SK-N-DZ (cell line): Measurements from ENCODE around the gene PPP2R2C.

ENCODE experiments used
- DNase-seq: peaks from one replicate; pipeline ENCODE4 v3.0.0-alpha.2; 2015; ENCODE audit warnings: low spot score

Gene PPP2R2C

DNA sequence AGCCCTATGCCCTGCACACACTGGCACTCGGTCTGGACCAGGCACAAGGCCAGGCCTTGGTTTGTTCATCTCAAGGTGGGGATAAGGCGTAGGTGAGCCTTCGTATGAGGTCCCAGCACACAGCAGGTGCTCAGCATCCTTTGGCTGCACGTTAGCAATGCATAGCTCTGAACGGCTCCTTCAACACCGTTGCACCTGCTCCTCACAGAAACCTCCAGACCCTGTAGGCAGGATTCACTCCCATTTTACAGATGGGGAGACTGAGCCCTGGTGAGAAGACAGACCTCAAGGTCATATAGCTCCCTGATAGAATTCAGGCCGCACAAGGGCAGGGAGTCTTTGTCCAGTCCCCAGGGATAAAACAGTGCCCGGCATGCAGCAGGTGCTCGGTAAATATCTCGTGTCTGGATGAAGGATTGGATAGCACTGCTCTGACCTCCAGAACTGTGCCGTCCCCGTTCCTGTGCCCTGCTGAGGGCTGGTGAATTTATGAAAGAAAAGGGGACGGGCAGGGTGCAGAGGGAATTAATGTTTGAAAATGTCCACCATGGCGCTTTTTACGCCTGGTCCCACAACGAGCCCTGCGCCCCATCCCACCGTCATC is 2.4 kb downstream of the PPP2R2C start:
- DNase-seq, result no peak

DNA sequence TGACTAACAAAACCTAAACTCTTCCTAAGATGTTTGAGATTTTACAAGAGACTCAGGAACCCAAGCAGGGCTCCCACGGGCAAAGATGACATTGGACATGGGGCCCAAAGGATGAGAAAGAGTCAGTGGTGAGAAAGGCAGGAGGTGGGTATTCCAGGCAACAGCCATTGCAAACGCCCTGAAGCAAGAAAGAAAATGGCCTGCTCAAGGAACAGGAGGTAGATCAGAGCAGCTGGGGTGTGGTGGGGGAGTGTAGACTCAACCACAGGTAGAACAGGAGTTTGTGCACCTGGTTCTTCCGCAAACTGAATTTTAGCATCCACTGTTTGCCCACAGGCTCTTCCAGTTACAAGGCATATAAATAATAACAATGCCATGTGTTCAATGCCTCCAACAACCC is 3.3 kb downstream of the PPP2R2C start:
- no peak for DNase-seq

DNA sequence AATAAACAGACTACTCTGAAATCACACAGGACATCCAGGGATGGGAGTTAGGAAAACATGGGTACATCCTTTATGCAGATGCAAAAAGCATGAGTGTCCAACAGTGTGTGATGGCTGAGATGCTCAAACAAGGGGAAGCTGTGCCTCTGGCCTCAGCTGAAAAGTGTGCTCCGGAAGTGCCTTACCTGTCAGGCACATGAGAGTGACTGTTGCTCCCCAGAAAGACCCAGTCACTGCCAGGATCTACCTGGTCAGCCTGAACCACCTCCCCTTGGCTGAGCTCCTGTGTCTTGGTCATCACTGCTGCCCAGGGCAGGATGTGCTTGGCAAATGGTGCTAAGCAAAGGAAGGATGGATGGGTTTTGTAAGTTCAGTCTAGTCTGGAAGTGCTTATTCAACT is 4.0 kb downstream of the PPP2R2C start:
- no peak for DNase-seq

DNA sequence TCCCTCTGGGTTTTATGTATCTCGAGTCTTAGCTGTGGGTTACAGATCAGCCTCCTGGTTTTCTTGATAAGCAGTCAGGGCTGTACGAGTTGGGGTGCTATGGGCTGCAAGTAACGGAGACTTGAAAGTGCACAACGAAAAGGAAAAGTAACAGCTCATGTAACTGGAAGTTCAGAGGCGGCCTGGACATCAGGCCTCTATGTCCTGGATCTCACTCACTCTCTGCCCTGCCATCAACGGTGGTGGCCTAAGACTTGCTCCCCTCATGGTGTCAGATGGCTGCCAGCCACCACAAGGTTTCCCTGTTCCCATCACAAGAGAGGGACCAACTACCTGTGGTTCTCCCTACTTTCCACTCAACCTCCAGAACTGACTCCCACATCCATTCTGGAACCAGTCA is 4.8 kb downstream of the PPP2R2C start:
- no peak for DNase-seq

DNA sequence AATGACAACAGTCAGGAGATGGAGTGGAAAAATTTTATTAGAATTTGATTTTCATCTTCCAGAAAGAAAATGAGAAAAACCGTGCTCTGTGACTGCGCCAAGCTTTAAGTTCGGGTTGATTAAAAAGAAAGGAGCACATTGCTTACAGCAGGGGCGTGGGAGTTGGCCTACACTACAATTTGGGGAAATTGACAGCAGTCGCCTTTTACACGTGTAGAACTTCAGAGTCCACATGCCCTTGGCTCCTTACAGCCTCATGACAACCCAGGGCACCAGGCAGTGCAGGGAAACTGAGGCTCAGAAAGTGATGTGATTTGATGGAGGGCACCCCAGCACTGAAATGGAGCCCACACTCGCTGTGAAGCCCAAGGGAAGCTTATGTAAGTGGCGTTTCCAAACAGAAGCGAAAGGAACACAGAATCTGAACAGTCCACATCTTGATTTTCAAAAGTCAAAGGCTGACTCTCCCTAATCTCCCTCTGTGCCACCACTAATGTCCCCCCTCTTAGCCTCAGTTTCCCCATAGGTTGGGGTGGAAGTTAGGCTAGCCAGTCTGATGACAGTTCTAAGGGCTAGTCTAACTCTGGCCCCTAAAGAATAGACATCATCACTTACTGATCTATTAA is 5.5 kb downstream of the PPP2R2C start:
- DNase-seq, result no peak

DNA sequence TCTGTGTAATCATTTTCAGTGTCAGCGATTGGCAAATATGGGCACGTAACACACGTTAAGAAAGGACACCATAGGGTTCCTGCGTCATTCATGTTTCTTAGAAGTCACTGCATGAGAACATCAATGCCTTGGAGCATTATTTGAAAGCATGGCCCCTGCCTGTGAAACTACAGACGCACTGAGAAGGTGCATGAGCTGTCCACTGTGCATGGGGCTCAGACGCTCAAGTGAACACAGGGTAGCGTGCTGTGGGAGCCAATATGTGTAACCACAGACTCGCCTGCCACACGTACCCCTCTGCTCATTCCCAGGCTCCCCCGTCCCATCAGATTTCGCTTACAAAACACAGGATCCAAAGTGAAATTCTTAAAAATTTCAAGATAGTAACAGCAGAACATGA is 6.5 kb downstream of the PPP2R2C start:
- no peak for DNase-seq

DNA sequence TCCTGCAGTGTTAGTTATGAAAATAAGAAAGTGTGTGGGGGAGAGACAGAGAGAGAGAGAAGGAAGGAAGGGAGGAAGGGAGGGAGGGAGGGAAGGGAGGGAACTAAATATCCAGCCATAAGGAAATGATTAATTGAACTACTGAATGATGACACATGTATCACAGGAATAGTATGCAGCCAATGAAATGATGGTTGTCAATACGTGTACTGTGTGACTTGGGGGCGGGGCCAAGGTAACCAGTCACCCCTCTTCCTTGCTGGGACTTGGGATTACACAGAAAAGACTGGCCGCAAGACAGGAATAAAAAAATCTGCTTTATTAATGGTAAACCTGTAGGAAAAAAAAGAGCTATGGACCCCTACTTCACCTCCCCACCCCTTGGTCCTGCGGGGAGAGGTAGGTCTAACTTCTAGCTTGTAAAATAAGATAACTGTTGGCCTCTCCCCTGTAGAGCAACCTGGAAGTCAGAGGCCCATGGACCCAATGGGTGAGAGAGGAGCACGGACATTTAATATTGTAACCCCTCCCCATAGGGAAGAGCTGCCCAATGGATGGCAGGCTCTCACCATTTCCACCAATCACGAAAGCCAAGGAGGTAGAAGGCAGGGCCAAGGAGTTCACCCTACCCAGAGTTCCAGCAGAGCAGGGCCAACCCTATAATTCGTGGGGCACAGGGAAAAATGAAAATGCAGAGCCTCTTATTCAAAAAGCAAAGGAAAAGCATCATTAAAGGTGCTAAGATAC is 7.4 kb downstream of the PPP2R2C start:
- DNase-seq, result no peak

DNA sequence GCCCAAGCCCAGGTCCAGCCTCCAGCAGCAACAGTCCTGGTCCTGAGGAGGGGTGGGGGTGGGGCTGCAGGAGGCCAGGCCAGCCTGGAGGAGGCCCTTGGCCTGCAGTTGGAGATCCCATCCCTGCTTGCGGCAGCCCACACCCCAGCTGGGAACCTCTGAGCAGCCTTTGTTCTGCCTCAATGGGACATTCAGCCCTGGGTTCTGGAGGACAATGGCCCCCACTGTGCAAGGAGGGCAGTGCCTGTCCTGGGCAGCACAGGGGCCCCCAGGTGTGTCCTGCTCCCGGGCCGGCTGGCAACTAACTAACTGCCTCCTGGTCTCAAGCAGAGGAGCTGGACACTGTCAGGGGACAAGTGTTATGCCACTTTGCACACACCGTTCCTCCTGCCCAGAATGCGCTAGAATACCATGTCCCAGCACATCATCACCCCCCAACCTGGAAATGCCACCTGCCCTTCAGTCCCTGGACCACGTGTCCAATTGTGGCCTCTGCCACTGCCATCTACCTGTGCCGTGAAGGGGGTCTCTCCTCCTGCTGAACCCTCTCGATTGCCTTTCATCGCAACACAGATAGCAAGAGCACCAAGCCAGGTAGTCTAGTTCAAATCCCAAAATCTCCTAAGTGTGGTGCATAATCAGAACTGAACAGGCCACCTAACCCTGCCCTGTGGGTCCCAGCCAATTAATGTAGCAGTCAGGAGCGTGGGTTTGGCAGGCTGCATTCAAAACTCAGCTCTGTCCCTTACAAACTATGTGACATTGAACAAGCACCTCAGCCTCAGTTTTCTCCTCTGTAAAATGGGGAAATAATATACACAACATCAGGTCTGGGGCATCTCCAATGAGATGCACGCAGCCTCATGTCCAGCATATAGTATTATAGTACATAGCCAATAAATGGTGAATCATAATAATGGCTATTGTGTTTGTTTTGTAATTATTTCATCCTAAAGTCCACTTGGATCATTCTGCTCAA is 8.8 kb downstream of the PPP2R2C start:
- no peak for DNase-seq

DNA sequence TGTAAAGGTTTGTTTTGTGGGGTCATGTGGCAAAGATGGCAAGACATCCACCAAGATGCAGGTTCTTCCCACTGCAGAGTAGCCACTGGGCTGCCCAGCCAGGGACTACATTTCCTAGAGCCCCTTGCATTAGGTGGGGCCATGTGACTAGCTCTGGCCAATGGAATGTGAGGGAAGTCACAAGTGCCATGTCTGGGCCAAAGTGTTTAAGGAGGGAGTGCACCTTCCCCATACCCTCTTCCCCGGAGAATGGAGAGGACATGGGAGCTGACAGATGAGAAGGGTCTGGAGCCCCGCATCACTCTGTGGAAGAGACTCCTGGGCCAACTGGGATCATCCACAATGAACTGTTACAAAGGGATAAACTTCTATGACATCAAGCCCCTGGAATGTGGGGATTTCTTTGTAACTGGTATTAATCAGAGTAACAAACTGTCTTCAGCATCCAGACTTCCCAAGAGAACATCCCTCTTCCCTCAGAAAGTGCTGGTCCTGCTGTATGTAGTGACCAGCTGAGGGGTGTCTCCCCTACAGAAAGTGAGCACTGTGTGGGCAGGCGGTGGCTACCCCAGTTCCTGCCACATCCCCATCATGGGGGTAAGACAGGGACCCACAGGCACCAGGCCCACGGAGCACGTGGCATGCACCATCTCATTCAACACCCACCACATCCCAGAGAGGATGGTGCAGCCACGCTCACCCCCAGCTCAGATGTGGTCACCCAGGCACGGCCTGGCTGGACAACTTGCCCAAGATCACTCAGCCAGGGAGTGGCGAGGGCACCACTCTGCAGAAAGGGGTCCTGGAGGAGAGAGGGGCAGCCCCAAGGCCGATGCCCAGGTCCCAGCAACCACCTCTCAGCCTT is 10.9 kb downstream of the PPP2R2C start:
- no peak for DNase-seq

DNA sequence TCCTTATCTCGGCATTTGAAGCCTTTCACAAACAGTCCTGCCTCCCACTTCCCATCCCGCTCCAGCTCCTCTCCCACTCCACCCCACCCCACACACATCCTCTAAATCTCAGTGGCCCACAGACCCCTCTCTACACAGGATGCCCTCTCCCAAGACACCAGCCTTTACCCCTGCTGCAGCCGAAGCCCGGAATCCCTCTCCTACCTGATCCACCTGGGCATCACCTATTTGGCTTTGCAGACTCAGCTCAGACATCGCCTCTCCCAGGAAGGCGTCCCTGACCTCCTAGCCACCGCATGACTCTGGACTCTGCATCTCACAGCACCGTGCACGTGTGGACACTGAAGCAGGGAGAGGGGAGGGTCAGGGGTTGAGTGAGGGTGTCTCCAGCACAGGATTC is 11.5 kb downstream of the PPP2R2C start:
- DNase-seq, result no peak

DNA sequence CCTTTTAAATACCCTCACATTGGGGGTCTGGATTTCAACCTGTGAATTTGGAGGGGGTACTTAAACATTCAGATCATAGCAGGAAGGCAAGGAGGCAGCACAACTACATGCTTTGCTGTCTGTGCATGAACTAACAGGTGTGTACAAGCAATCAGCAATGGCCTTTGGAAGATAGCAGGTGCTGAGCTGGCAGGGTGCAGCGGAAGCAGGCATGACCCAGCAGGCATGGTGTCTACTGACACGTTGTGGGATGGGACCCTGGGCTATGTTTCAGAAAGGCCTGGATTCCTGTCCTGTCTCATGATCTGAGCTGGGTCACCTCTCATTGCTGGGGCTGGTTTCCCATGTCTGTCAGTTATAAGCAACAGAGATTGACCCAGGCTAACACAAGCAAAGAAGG is 13.9 kb downstream of the PPP2R2C start:
- no peak for DNase-seq

DNA sequence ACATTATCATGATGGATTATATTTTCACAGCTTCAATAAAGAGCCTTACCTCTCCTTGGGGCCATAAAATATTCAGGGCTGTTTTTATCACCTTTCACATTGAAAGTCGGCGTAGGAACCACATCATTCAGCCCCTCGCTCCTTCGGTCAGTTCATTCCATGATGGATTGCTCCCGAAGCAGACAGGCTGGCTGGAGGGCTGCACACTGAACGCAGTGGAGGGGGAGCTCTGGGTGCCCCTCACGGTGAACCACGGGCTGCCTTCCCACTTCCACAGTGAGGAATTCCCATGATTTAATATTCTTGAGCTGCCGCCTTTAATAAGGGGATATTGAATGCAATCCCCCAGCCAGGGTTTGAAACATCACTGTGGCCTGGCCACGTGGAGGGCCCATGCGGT is 16.0 kb downstream of the PPP2R2C start:
- DNase-seq, result no peak

DNA sequence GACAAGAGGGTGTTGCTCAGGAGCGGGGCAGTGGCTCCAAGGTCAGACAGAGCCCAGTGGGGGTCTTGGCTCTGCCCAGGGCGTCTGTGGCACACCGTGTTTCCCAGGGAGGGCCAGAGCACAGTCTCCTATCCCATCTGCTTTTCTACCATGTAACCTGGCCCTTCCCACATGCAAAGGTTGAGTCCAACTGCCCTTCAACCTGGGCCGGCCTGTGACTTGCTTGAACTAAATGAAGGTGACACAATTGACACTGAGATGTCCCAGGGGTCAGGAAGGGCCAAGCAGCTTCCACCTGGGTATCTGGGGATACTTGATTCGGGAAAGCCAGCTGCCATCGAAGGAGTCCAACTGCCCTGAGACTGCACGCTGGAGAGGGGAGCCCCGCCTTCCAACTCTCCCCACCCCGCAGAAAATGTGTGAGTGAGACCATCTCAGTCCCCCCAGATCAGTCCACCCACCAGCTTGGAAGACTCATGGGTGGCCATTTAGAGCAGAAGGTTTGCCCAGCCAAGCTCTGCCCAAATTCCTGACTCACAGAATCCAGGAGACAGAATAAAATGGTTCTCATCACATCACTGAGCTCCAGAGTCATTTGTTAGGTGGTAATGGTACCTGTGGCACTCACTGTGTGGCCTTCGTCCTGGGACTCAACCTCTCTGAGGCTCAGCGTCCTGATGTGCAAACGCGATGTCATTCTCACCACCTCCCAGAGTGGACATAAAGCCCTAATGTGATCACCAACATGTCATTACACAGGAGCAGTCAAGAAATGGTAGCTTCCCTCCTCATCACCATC is 18.1 kb downstream of the PPP2R2C start:
- DNase-seq, result no peak

DNA sequence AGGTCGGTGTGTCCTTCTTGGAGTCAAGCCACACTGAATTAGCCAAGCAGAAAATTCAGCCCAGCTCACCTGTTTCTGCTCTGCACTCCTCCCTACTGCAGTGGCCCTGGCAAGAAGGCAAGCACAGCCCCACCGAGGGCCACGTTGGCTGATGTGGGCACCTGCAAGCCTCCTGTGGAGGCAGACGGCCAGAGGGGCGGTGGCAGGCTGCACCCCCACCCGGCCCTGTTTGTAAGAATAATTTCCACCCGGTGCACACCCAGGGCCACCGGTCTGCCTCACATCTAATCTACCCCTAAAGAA is 18.8 kb downstream of the PPP2R2C start:
- no peak for DNase-seq

DNA sequence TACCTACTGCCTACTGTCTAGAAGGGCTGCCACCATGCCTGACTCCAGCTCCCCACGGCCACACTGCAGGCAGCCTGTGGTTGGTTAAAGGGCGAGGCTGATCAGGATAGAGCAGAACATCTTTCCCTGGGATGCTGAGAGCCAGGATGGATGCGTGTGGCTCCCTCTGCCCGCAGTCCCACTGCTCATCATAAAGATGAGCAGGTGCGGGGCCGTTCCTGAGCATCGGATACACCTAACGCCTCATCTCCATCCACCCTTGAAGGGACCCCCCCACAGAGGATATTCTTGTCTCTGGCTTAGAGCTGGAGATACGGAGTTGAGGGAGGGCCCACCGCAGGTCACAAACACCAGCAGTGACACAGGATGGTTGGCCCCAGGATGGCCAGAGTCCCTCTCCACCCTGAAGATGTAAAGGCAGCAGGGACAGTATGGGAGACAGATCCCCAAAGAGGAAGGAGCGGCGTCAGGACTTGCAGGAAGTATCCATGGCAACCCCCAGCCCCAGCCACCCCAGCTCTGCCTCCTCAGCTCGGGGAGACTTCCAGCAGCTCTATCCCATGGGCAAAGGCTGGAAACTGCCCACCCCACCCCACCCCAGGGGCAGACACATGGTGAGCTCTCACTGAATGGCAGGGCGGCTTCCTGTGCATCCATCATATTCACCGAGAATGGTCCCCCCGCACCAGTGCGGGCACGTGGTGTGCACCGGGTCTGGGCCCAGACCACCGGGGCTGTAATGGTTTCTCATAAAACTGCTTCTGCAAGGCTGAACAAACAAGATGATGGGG is 19.3 kb downstream of the PPP2R2C start:
- DNase-seq, result no peak

DNA sequence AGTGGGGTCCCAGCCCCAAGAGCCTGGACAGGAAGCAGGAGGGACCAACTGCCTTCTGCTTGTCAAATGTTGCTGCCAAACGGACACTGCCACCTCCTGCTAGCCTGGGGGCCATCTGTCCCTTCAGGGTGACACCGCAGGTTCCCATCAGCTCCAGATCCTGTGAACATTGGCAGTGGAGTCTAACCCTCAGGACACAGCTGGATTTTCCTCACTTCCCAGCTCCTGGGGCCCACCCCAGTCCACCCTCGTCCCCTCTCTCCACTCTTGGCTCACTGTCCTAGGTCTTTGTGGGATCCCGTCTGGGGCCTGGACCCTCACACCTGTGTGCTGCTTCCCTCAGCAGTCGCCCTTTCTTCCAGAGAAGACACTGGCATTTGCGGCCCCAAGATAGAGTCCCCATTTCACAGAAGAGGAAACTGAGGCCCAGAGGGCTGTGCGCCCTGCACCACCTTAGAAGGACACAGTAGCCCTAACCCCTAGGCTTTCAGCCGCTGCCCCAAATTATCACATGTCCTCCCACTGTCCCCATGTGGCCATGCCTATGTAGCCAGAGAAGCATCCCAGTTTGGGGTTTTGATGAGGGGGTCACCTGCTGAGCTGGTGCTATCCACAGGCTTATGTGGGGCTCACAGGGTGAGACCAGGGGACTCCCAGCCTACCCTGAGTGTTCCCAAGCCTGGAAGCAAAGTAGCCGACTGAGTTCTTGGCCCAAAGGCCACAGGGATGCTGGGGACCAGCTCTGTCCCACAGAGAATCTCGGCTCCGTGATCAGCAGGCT is 20.1 kb downstream of the PPP2R2C start:
- no peak for DNase-seq

DNA sequence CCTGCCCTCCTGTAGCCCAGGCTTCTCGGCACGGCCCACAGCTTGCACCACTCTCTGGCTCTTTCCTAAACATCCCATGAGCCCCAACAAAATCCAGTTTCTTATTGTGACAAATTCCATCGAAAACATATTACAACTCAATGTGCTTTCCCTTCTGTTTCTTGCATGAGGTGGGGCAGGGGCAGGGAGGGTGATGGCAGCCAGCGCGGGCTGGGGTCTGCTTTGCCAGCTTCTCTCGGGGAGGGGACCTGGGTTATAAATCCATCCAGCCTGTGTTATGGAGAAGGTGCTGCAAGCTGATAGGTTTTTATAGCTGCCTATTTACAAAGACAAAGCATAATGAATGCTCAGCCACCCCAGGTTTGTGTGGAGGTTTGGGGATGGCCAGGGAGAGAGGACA is 21.1 kb downstream of the PPP2R2C start:
- DNase-seq, result no peak

DNA sequence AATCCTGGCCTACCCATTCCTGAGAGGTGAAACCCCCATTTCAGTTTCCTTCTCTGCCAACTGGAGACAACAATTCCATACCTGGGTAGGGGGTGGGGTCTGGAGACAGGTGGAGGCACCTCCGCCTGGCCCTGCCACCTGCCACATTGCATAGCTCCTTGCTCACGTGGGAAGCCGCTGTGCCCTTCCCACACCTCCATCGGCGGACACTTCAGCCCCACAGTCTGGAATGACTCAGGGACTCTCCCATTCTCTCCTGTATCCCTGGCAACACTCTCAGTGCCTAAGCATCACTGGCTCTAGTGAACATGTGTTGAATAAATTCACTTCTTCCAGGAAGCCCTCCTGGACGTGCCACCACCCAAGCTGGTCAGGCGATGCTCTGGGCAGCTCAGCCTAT is 21.7 kb downstream of the PPP2R2C start:
- DNase-seq, result no peak
